Measurements from ENCODE around the gene RESF1. TPM values are rescaled to one million over a fixed set of nuclear protein-coding genes. Genes with fewer than 3 reads are reported as not detected.

RESF1 gene
- total RNA-seq, 1 experiment from 2014 or later = 172 TPM

GRCh38 chr12:31922341-31923062, 36.7 kb upstream of the RESF1 start:
- no peak for TF ChIP-seq CTCF (conservative IDR thresholded peaks at IDR 0.05)
- Histone ChIP-seq H2BK12ac (ENCODE audit: insufficient read length, low read depth, low read length) (no peak overlapping the region), H2AFZ (ENCODE audit: low read length) (no peak overlapping the region), H4K91ac (ENCODE audit: insufficient read length, low read depth, low read length) (no peak overlapping the region), H2AK5ac (ENCODE audit: insufficient read length, low read length) (no peak overlapping the region), H3K4ac (ENCODE audit: low read depth, low read length) (no peak overlapping the region), H2BK120ac (ENCODE audit: low read depth, low read length, poor library complexity, severe bottlenecking) (no peak overlapping the region), H3K79me2 (ENCODE audit: insufficient read depth, low read length) (no peaks in the 10 kb centered on the region), H4K20me1 (ENCODE audit: control insufficient read depth, insufficient read depth, insufficient read length) (no peaks in the 10 kb centered on the region), H3K4me2 (ENCODE audit: insufficient read depth, insufficient read length, low read length) (no peak overlapping the region), H3K79me1 (ENCODE audit: insufficient read depth, low read depth, low read length, poor library complexity, severe bottlenecking) (no peaks in the 10 kb centered on the region), H3K23me2 (ENCODE audit: insufficient read length, low read depth, low read length, poor library complexity, severe bottlenecking) (no peaks in the 10 kb centered on the region), H3K14ac (ENCODE audit: insufficient read depth, low read length) (no peak overlapping the region), H2BK20ac (ENCODE audit: low read depth, low read length, poor library complexity, severe bottlenecking) (no peak overlapping the region), H3K18ac (ENCODE audit: insufficient read length, low read depth, low read length) (no peak overlapping the region), H3K23ac (ENCODE audit: insufficient read length, low read depth, low read length) (no peak overlapping the region), H4K5ac (ENCODE audit: insufficient read length, low read depth, low read length) (no peak overlapping the region), H3K27ac (ENCODE audit: insufficient read length, low read depth, low read length) (no peak overlapping the region), H3K56ac (ENCODE audit: insufficient read length, low read depth, low read length) (no peak overlapping the region), H3K4me1 (ENCODE audit: insufficient read depth, low read length) (no peaks in the 10 kb centered on the region), H3K9ac (ENCODE audit: extremely low read depth, insufficient read length, low read length) (no peak overlapping the region), H3K27me3 (ENCODE audit: insufficient read depth, low read length) (no peaks in the 10 kb centered on the region), H2BK15ac (ENCODE audit: low read depth, low read length) (no peak overlapping the region), H3T11ph (ENCODE audit: low read length) (no peak overlapping the region), H2BK5ac (ENCODE audit: insufficient read length, low read length) (no peak overlapping the region), H4K8ac (replicated peaks; ENCODE audit: insufficient read length, low read depth, low read length) (no peak overlapping the region), H3K9me3 (ENCODE audit: control insufficient read depth, low read depth, low read length) (peaks cover 23% of the 10 kb centered on the region)
- Mint-ChIP-seq H3K27me3 (ENCODE audit: low read depth) (no peaks in the 10 kb centered on the region), H3K4me3 (no peak overlapping the region), H3K9me3 (peaks cover 34 to 40% of the 10 kb centered on the region in 2 experiments), H3K36me3 (ENCODE audit: insufficient read depth in 1 of 3, low read depth in 3 of 3) (peaks cover 26 to 37% (median 26%) of the 10 kb centered on the region in 3 experiments), H3K27ac (no peak overlapping the region), H3K4me1 (peaks cover 2 to 3% of the 10 kb centered on the region in 2 experiments)
- WGBS (ENCODE audit: extremely low coverage, insufficient read length, low lambda C conversion rate) = no CpG with 5 or more reads among the region's 1 CpG
- no peak for DNase-seq
